DMS53 treated with DMSO at 0.1 percent for 48 hours (cell line): ENCODE measurements around the gene ACTRT2.

ENCODE experiments used
- DNase-seq: peaks from one replicate; lab custom pipeline; 2025; ENCODE audit not compliant: unreplicated experiment; lab: John Stamatoyannopoulos, UW

ACTRT2 gene

DNA sequence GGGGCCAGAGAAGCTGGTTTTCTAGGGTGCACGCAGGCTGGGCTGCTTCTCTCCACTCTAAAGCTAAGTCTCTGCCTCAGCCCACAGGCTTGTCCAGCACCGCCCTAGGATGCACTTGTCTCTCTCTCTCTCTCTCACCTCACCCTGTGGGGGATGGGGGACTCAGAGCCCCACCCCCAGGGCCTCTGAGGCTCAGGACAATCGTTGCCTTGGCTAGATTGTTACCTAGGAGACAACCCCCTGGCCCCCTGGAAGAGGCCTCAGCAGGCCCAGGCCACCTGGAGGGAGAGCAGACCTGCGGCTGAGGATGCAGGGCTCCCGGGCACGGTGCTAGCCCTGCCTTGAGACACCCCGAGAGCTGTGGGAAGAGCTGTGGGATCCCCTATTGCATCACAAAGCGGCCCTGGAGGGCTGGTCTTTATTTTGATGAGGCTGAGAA, at the start of gene ACTRT2:
Gene ACTRT2 (plus strand): TSS at position 235 of the 439 bp plus-strand sequence. CDS start 220 bp downstream, outside the sequence.
- DNase-seq = no peak

DNA sequence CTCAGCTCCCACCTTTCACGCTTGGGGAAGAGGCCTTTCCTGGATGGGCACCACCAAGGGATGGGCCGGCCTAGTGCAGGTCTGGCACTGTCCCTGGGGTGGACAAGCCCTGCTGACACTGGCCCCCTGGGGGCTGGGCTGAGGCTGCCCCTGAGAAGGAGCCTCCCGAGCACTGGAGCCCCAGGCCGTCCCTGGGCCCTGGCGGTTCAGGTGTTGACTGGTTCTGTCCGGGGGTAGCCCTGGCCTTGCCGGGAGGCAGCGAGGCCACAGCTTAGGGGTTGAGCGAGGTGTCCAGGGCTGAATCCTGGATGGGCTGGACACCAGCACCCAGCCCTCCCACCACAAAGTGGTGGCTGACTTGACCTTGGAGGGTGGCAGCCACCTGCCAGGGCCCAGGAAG, 49.7 kb upstream of the ACTRT2 start:
- no peak for DNase-seq

DNA sequence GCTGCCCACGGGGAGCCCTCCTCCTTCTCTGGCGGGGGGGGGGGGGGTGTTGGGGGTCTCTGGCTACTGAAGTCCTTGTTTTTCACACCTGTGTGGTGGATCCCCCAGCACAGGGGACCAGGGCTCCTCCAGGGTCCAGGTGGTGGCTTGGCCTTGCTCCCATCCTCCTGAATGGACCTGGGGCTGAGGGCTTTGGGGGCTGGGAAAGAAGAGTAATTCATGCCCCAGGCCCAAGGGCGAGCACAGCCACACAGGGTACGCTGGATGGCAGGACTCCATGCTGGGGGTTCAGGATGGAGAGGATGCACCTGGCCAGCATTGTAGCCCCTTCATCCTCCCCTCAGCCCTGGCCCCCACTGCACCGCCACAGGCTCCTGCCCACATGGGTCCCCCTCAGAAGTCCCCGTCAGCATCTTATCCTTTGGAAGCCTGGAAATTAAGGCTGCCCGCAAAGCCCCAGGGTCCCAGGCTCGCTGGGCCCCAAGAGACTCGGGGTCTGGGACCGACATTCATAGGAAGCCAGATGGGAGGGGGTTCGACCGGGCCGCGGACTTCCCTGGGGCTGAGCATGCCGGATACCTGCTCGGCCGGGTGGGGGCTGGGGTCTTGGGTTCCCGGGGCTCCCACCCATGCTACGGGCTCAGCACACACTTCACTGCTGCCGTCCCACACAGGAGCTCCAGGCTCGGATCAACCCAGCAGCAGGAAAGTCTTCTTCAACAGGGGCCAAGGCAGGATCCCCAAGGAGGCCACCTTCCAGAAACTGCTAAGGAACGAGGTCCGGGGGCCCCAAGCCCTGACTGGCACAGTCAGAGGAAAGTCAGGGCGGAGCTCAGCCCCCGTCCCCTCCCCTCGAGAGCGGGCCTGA, 49.0 kb upstream of the ACTRT2 start:
- DNase-seq = no peak

DNA sequence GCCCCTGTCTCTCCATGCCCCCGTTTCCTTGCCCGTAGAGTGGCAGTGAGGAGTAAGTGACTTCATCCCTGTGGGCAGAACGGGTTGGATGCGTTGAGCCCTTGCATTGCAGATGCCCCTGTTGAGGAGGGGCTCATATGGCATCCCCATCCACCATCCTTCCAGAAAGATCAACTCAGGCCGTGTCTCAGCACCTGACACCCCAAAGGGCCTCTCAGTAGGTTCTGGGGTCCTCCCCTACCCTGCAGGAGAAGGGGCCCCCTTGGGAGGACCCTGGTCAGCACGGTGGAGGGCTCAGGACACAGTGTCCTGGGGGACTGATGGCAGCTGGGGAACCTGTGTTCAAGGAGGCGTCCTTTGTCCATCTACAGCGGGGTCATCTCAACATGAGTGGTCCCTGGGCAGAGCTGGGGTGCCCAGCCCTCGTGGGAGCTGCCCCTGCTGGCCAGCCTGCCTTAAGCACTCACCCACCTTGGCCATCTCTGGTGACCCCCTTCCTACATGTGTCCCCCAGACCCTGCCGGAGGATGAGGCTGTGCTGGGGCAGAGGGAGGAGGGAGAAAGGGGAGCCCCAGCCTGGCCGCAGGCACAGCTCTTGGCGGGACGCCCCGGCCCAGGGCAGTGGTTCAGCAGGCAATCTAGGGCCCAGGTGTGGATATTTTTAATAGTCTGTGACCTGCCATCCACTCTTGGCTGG, 48.2 kb upstream of the ACTRT2 start:
- DNase-seq = no peak

DNA sequence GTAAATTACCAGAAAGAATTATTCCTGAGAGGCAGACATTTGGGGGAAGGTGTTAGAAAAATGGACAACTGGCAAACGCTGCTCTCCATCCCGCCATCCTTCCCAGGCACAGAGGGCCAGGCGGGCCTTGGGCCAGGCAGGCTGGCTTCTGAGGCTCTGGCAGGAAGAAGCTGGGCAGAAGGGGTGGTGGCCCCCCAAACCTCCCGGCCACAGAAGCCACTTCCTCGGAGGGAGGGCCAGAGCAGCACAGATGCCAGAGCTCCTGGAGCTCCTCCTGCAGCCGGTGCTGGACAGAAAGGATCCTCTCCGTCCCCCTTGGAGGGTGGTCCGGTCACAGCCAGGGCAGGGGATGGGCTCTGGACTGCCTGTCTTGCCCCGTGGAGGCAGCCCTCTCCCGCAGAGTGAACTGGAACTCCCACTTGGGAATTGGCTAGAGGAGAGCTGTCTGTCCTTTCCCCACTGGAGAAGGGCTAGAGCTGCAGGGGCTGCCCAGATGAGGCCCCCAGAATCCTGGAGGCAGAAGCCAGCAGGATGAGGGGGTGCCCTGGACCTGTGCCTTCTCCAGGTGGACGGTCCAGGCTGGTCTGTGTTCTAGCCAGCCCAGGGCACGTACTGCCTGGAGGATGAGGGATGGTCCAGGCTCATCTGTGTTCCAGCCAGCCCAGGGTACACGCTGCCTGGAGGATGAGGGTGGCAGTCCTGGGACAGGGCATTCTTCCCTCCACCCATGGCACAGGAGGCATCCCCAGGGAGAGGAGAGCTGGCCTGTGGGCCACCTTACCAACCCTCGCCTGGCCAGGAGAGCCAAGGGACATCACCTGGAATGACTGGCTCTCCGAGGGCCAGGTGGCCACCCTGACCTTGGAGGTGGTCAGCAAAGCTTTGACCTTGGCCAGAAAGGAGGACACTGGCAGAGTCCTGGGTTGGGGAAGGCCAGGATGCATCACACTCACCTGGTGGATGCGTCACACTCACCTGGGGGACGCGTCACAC, 47.4 kb upstream of the ACTRT2 start:
- no peak for DNase-seq

DNA sequence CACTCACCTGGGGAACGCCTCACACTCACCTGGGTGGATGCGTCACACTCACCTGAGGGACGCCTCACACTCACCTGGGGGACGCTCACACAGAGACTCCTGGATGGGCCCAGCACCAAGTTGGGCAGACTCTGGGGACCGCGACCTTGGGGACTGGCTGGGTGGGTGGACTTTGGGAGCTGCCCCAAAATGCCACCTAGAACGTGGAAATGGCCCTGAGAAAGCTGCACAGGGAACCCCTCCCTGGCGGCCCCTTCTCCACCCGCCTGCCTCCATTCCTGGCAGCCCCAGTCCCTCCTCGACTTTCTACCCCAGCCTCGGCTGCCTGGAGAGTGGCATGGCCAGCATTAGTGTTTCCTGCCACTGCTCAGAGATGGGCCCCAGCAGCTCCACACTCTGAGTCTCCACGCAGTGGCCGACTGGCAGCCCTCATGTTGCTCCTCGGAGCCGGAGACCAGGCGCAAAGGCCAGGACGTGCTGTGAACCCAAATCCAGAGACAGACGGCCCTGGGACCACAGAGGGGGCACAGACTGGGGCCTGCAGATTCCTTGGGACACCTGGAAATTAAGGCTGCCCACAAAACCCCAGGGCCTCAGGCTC, 46.5 kb upstream of the ACTRT2 start:
- DNase-seq = no peak

DNA sequence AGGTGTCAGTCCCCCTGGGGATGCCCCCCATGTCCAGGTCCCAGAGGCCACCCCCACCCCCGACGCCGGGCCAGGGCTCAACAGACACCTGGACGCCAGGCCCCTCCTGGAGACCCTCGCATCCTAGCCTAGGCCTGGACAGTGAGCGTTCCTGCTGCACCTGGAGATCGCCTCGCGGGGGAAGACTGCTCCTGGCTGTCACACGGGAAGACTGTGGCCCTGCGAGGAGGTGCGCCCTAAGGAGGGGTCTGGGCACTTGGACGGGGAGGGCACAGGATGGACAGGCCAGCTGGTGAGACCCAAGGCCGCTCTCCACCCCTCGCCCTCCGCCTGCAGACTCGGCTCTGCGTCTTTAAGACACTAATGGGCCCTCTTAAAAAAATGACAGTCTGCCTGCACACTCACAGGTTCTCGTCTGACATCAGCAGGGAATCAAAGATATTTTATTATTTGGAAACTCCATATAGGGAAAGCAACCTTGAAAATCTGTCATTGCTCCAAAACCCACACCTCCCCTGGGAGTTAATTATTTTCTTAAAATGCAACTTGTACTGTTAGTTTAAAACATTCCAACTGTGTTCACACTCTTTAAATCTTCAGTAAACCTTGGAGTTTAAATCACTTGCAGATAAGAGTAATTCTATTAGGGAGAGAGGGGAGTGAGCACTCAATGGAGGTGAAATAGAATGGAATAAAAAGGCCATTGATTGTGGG, 45.6 kb upstream of the ACTRT2 start:
- no peak for DNase-seq

DNA sequence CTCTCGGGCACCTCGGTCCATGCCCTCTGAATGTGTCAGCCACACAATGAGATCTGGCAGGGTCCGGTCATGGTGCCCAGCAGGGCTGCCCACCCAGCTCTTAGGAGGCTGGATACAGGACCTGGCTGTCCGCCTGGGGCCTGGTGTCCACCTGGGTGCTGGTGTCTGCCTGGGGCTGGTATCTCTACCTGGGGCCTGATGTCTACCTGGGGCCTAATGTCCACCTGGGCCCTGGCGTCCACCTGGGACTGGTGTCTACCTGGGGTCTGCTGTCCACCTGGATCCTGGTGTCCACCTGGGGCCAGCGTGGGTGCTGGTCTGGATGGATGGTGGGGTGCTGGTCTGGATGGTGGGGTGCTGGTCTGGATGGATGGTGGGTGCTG, 45.1 kb upstream of the ACTRT2 start:
- no peak for DNase-seq

DNA sequence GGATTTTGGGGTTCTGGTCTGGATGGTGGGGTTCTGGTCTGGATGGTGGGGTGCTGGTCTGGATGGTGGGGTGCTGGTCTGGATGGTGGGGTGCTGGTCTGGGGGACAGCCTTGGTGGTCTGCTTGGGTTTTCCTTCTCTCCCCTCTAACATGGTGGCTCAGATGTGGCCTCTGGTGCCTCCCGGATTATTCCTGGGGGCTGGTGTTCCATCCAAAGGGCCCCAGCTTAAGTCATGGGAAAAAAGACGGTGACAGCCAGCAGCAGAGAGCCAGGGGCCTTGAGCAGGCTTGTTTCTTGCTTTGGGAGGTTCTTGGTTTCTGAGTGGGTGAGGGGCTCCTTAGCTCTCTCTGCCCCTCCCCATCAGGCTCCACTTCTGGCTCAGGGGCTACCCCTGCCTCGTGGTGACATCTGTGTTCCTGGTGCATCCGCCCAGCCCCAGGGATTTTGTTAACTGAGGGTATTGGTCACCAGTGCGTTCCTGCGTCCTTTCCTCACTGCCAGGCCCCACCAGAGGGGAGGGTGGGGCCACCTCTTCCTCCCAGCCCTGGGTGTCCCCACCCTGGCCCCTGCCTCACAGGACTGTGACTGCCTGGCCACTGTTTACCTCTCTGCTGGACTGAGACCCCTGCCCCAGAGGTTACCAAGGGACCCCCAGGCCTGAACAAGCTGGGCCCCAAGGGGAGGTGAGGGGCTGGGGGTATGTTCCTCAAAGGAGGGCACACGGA, 43.2 kb upstream of the ACTRT2 start:
- no peak for DNase-seq

DNA sequence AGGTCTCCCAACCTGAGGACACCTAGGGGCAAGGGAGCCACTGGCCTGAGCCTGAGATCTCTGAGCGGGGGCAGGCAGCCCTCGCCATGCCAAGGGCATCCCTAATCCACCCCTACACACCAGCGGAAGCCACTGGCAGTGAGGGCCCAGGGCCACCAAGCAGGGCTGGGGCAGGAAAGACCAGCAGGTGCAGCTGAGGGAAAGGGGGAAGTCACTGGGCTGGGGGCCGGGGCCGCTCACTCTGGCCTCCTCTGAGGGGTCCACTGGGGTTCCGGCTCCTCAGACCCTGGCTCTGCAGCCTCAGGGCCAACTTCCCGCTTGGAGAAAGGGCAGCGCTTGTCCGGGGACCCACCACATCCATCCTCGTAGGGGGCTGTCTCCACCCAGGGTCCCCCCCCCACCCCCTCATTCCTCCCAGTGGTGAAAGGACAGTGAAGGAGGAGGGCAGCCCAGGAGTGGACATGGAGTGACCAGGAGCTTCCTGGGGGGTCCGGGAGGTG, 42.5 kb upstream of the ACTRT2 start:
- DNase-seq = no peak

DNA sequence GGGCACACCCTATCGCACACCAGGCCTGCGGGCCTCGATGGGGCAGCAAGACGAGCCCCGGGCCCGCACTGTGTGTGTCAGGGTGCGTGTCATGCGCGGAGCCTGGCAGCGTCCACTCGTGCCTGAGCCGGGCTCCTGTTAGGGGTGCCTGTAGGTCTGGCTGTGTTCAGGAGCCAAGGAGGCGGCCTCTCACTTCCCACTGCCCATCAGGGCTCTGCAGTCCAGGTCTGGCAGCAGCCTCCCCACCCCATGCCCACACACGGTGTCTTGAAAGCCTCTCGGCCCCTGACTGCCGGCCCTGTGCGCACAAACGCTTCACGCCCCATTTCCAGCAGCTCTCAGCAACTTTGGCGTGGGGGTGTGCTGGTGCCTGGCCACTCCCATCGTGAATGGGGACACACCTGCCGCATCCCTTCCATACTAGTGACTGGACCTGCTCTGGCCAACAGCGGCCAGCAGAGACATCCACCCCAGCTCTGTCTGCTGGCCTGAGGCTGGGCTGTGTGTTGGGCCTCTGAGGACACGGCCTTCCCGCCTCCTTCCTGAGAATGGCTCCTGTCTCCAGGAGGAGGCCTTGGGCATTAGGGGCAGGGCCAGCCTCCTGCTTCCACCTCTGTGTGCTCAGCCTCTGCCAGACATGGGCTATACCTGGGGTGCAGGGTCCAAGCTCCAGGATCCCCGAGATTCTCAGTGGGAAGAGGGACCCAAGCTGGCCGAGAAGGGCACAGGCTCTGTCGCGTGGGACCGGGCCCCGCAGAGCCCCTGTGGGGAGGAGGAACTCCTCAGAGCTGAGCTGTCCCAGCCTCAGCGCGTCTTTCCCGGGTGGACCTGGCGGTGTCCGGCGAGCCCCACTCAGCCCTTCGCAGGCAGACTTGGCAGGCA, 41.8 kb upstream of the ACTRT2 start:
- no peak for DNase-seq

DNA sequence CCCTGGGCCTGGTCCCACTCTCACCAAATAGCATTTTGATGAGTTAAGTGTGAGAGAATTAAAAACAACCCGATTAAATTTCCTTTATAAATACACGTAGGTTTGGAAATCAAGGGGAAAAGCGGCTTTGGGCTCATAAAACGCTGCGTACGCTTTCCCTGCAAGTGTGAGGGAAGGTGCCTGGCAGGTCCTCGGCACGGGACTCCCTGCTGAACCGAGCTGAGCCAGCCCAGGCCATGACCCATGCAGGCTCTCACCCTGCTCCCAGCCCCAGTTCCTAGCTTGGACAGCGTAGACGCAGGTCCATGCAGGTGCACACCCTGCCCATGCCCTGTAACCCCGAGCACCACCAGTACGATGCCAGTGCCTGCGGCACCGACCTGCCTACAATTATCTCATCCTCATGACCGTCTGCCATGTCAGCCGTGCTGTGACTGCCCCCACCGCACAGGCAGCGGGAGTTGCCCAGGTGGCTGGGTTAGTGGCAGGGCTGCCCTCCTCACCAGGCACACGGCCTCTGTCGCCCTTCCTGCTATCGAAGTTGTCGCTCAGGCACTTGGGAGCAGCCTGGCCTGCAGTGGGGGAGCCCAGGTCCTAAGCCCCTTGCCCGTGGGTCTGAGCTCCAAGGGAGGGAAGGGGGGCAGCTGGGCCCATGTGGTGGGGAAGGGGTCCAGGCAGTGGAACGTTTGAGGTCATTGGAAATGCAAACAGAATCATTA, 41.0 kb upstream of the ACTRT2 start:
- no peak for DNase-seq

DNA sequence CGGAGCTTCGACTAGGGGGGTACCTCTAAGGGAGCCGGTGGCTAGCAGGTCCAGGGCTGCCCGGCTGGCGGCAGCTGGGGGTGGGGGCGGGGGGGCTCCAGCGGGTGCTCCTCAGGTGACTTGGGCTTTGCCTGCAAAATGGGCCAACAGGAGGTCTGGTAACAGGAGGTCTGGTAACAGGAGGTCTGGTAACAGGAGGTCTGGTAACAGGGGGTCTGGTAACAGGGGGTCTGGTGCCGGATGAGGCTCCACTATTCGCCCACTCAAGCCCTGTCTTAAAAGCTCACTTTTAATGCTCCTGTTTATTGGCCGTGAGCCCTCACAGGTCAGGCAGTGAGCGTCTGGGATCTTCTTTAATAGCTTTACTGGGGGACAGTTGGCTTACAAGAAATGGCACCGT, 40.4 kb upstream of the ACTRT2 start:
- no peak for DNase-seq

DNA sequence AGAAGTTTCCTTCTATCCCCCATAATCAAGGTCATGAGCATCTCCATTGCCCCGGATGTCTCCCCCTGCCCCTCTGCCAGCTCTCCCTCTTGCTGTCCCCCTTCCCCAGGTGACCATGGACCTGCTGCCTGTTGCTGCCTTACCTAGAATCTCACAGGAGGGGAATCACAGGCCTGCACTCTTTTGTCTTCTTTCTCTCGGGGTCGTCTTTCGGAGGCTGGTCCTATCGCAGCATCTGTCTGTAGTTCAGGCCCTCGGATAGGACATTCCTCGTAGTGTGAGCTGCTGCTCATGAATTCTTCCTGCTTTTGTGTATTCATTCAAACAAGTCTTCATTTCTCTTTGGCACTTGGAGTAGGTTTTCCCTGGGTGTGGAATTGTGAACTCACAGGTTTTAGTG, 39.9 kb upstream of the ACTRT2 start:
- no peak for DNase-seq

DNA sequence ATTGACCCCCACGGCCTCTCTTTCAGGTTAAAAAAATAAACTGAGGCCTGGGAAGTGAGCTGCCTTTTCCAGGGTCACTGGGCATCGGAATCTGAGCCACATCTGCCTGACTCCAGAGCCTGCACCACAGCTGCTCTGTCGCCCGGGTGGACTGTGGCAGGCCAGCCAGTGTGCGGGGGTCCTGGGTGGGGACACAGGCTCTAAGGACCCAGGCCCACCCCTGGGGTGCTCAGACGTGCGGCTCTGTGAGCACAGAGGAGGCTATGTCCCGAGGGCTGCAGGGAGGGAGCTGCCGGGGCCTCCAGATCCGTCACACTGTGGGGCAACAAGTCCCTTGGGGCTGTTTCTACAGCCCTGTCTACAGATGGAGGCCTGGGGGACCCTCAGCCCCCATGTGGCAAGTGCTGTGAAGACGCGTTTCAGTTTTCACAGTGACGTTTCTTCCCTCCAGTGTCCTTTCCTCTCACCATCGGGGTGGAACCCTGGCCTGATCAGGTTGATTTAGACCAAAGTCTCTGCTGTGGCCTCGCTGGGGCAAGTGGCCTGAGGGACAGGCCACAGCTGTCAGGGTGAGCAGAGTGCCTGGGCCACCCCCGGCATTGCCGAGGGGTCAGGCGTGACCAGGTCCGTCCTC, 39.2 kb upstream of the ACTRT2 start:
- DNase-seq = no peak

DNA sequence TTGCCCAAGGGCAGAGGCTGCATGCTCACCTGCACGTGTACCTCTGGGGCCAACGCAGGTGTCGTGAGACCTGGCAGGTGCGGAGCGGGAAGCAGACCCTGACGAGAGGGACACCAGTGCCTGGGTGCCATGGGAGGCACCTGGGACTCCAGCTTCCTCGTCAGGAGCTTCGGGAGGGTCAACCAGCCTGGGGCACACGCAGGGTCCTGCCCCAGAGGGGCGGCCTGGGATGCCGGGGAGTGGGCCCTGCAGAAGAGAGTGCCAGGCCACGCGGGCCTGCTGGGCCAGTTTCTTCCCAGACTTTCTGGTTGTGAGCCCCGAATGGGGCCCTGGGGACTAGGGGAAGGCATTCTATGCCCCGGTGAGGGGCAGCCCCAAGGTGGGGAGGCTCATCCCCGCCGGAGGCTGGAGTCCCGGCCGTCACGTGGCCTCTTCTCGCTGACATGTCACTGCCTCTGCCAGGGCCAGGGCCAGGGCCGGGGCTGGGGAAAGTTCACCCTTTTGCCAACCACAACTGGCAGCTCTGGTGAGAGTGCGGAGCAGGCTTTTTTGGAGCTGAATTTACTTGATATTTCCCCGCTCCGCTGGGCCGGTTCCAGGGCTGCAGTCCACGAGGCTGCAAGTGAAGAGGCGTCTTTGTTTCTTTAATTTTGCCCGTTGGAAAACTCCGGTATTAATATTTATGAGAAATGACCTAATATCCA, 38.5 kb upstream of the ACTRT2 start:
- DNase-seq = no peak

DNA sequence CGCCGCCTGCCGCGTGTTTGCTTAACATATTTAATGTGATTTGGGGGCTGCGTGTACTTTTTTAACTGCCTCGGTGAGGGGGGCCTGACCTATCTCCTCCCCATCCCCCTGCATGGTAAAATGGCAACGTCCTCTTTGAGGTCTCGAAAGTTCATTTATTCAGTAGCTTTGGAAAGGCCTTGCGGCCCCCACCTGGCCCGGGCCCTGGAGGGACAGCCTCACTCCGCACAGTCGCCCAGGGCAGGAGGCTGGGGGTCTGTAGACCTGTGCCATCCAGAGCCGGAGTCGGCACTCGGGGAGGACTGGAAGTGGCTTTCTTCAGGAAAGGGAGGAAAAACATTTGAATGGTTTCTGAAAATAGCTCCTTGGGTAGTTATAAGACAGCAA, 38.0 kb upstream of the ACTRT2 start:
- no peak for DNase-seq
